Glomerular endothelial cell (primary cell): ENCODE results near the gene HOXA13. TPM values are rescaled to one million over a fixed set of nuclear protein-coding genes. Genes with fewer than 3 reads are reported as not detected.

Source experiments
- DNase-seq: peaks from one replicate; pipeline ENCODE4 v3.0.0-alpha.2; 2011; ENCODE audit warnings: low read depth, low spot score; ENCODE audit errors: extremely low read depth
- total RNA-seq: library from RNA; depleted of rRNA; stranded (reverse); fragments of >200 nt; gene quantifications from 2 replicates; pipeline ENCODE4 v1.2.3, GENCODE V29; 2015

The HOXA13 gene
- total RNA-seq, 1 donor from 2014 or later, result not detected

DNA sequence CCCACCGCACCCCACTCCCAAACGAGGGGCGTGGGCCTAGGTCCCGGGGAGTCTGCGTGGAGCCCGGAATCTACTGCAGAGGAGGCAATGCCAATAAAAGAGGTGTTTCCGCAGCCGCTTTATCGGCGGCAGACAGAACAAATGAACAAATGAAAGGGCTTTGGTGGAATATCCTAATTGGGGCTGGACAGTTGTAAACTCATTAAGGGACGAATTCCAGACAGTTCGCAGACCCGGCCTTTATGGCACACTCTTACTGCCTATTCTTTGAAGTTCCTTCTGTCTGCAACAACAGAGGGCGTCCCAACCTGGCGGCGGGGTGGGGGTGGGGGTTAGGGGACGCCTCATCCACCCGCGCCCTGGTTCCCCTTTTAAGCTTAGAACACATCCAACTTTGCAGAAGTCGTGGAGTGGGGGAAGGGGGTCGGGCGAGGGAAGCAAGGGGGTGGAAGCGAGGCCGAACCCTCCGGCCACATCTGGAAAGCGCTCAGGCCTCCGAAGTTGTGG is 38.6 kb downstream of the HOXA13 start:
- DNase-seq, result no peak

DNA sequence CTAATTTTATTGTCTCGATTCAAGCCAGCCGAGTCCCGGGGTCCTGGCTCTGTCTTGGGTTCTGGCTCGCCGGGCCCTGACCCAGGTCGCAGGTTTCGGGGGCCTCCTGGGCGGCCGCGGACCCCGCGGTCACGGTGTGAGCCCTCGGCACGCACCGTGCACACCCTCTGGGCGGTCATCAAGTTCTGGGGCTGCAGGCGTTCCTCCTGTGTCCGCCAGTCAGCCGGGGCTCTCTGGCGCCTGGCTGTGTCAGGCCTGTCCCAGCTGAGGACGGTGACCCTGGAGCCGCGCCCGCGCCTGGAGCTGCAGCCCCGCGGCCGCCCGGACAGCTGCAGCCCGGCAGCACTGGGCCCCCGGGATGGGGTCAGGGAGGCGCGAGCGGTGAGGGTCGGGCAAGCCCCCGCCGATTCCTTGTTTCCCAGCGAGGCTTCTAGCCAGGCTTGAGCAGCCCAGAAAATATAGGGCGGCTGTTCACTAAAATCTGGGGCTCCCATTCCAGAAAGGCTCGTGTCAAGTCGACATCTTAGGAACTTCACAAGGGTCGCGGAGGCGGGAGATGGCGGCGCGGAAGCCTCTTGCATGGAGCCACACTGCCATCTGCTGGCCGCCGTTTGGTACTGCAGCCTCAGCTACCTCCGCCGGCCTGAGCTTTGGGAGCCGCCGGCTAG is 39.2 kb downstream of the HOXA13 start:
- no peak for DNase-seq

DNA sequence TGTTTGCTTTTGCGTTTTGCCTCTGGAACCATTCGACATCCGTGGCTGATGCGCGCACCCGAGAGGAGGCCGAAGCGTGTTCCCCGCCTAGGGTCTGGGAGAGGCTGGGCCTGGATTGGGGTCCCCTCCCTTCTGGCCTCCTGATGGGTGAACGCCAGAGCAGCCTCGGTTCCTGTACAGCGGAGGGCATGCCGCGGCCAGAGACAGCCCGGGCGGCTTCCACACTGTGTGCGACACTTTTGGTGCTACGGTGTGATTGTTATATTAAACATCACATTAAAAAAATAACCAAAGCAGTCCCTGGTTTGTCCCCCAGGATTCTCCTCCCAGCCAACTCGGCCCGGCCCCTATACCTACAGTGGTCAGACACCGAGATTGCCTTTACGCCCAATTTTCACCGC is 39.7 kb downstream of the HOXA13 start:
- DNase-seq, result no peak

DNA sequence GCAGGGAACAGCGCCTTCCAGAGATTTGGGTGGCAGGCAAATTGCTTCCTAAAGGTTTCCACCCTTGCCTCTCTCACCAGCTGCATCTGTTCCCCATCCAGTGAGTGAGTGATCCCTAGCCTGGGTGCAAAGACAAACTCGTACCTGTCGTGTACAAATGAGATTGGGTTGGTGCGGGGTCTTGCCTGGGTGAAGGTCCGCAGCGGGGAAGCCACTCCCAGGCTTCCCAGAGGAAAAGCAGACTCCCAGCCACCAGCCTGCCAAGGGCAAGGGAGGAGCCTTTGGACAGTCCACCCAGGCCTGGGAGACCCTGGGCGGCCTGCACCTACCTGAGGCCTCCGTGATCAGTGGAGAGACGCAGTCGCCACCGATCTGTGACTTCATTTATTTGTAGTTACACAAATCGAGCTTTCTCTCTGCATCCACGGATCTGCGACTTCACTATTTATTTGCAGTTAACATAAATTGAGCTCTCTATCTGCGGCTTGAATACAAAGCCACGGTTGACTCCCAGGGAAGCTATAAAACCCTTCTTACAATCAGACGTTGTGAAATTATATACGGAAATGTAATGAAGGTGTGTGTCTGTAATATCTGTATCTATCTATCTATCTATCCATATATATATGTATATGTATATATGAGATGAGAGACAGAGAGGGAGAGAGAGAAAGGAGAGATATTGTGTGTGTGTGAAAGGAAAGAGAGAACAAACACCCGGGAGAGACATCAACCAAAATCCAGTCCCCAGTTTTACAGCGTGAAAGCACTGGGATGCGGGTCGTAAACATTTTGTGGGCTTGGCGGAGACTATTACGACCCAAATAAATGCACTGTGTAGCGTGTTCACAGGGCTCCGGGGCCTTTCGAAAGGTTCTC is 40.4 kb downstream of the HOXA13 start:
- no peak for DNase-seq

DNA sequence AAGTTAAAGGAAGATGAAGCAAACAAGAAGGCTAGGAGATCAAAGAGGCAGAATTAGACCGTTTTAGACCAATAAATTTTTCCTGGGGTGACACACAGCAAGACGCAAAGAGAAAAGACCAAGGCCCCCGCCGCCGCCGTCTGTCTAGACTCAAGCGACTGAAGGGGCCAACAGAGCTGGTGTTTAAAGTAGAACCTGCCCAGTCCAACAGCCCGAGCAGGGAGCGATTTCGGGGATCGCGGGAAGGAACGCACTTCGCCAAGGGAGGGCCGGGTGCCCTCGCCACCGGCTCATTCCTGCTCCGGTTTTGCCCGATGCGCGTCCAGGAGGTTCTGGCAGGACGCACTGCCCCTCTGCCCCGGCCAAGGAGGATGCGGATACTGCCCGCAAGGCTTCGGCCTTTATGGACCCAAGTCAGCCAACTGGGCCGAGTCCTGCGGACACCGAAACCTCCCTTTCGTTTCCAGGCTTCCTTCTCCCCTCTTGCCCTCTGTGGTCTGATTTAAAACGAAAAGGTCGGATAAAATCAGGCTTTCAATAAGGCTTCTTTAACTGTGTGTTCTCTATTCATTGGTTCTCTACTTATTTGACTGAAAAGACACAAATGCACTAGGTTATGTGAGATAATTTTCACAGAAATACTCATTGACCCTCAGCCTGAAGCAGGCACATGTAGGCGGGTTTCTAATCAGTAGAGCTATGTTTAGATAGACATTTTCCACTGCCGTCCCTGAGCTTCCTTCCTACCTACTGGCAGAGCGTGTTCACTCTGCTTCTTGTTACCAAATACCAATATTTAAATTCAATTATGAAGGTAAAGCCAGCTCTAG is 41.2 kb downstream of the HOXA13 start:
- DNase-seq, result no peak

DNA sequence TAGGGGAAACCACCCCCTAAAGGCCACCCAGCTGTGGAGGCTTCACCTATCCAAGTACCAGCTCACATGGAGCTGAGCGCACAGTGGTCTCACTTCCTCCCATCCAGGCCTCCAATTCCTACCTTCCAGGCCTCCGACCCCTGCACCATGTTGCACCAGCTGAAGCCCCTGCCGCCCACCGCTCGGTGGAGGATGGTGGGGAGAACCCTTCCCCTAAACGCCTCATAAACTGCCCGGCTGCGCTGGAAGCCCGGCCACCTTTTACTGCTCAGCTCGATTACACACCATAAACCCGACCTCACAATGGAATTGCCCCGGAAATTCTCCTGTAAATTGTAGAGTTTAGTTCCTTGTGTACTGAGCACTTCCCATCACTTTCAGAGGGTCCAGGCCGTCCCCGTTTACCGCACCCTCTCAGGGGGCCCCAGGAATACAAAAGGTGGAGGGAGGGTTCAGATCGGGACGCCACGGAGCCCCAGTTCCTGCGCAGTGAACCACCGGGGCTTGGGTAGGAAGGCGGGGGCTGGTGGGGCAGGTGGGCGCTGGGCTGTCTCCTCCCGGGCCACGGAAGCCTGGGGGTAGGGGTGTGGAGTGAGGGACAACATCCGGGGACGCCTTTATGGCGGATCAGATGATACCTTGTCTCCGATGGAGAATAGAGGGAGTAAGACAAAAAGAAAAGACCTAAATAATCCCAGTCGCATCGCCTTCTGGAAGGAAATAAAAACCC is 42.0 kb downstream of the HOXA13 start:
- no peak for DNase-seq

DNA sequence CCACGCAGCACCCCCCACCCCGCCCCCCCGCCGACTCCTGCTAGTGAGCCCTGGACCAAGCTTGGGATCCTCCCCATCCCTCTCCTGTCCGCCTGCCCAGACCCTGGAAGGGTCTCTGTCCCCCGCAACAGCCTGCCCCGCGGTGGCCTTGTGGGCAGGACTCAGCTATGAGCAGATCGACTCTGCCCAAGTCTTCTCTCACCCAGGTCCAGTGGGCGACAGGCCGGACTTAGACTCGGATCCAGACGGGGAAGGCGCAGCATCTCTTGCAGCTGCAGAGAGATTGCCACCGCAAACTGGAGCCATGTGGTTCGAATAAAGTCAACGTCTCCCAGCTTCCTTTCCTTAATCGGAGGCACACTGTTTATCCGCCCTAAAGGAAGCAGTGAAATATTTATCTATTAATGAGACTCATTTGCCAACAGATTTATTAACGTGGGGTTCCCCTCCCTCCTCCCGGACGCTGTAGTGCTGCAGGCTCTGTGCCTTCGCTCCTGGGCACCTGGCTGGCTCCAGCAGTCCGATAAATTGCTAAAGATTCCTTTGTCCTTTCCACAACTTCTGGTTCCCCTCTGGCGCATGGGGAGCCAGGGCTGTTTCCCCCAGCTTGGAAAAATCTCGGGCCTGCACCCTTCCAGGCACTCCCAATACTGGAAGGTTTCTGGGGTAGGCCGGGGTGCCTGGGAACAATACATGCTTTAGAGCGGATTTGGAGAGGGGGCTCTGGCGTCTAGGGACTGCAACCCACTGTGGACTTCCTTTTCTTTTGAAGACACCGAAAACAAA is 42.8 kb downstream of the HOXA13 start:
- no peak for DNase-seq

DNA sequence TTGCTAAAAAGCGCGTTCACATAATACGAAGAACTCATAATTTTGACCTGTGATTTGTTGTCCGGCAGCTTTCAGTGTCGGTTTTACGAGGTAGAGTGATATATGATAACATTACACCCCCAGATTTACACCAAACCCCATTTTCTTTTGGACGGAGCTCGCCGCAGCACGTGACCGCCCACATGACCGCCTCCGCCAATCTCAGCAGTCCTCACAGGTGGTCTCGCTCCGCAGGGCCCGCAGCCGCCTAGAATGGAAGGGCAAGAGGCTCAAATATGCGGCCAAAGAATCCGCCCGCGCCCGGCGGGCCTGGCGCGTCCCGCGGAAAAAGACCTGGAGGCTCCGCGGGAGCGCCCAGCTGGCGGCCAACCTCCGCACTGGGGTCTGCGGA is 43.4 kb downstream of the HOXA13 start, which contains the start of gene HOXA7:
Gene HOXA7 (minus strand): TSS at position 168 of the 391 bp plus-strand sequence. CDS start 130 bp downstream, at position 38.
- no peak for DNase-seq

DNA sequence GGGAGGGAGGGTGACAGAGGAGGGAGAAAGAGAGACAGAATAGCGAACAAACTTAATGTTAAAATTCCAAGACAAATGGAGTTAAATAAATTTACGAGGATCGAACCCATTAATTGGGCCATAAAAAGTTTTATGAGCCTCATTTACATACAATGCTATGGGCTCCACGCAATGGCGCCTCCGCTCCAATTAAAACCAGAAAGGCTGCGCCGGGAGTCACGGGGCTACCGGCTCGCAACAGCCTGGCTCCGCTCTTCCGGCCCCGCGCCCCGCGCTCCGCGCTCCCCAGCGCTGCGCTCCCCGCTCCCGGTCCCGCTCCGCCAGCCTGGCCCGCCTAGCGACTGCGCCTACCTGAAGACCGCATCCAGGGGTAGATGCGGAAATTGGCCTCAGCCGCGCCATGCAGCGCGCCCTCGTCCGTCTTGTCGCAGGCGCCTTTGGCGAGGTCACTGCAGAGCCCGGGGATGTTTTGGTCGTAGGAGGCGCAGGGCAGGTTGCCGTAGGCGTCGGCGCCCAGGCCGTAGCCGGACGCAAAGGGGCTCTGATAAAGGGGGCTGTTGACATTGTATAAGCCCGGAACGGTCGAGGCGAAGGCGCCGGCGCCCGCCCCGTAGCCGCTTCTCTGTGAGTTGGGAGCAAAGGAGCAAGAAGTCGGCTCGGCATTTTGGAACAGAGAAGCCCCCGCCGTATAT is 43.9 kb downstream of the HOXA13 start:
- DNase-seq, result no peak

DNA sequence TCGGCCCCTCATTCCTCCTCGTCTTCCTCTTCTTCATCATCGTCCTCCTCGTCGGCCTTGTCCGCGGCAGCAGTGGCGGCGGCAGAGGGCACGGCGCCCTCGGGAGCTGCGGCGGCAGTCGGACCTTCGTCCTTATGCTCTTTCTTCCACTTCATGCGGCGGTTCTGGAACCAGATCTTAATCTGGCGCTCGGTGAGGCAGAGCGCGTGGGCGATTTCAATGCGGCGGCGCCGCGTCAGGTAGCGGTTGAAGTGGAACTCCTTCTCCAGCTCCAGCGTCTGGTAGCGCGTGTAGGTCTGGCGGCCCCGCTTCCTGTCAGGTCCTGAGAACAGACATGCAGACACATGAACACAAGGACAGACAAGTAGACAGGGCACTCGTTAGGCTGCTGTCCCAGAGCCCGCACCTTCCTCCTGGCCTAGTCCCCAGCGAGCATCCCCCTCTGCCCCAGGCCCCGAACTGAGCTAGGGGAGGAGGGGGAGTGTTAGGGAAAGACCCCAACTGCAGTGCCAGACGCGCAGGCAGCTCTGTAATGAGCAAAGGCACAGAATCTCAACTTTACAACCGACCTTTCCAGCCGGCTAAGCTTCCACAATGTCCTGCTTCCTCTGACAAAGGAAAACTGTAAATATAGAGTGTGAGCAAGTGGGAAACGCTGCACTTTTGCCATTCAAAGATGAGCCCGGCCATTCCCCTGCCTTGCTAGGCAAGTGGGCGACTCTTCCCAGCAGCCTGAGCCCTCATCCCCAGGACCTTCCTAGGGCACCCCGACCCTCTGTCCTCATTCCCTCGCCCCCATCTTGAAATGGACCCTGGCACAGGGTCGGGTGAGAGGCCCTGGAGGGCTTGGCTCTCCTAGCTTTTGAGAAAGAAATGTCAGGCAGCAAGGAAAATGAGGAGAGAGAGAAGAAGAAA is 44.7 kb downstream of the HOXA13 start:
- DNase-seq, result no peak

DNA sequence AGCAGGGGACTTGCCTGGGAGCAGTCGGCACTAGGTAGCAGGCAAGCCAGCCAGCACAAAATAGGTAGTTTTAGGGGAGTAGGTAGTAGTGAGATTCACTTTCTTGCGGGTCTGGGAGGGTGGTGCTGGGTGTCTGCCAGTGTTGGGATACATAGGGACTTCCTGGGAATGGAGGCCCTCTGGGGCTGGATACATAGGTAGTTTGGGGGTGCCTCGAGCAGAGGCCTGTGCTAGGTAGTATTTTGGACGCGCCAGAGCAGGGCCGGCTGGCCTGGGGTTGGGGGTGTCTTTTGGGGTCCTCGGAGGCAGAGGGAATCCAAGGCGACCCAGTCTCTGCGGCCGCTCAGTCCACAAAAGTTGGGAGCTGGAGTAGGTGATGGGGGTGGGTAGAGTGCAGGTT is 45.5 kb downstream of the HOXA13 start:
- no peak for DNase-seq

DNA sequence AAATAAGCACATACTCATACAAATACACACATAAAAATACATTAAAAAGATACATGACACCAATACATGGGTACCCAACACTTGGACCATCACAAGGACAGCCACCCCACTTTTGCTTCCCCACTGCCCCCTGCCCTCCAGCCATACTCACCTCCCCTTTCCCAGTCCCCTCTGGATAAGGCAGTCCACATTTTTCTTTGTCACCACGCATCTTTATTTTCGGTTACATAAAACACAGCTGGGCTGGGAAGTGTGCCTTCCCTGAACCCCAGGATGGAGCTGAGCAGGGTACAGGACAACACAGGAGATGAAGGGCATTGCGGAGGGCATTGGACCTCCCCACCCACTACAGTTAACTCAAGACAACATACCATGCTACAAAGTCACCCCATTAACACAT is 46.4 kb downstream of the HOXA13 start:
- DNase-seq, result no peak

DNA sequence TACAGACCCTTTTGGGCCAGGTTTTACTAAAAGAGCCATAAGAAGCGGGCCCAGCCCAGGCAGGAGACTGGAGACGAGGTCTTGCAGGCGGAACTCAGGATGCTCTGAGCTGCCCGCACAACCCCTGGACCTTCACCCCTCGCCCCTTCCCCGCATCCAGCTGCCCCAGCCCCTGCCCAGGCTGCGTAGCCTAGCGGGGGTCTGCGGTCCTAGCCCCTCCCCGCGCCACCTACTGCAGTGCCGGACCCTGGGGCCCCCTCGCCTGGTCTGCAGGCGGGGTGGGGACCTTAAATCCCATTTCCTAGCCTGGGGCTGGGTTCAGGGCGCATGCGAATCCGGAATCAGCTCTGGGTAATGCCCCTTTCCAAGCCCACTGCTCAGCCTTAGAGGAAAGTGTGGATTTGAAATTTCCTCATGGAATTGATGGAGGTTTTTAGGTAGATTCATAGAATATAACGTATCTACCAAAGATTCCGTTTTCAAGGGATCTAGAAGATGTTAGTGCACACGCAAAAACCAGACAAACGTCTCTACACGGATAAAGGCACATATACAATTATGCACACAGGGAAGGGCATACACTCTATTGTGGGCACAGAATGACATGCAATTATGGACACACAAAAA is 47.0 kb downstream of the HOXA13 start:
- no peak for DNase-seq

DNA sequence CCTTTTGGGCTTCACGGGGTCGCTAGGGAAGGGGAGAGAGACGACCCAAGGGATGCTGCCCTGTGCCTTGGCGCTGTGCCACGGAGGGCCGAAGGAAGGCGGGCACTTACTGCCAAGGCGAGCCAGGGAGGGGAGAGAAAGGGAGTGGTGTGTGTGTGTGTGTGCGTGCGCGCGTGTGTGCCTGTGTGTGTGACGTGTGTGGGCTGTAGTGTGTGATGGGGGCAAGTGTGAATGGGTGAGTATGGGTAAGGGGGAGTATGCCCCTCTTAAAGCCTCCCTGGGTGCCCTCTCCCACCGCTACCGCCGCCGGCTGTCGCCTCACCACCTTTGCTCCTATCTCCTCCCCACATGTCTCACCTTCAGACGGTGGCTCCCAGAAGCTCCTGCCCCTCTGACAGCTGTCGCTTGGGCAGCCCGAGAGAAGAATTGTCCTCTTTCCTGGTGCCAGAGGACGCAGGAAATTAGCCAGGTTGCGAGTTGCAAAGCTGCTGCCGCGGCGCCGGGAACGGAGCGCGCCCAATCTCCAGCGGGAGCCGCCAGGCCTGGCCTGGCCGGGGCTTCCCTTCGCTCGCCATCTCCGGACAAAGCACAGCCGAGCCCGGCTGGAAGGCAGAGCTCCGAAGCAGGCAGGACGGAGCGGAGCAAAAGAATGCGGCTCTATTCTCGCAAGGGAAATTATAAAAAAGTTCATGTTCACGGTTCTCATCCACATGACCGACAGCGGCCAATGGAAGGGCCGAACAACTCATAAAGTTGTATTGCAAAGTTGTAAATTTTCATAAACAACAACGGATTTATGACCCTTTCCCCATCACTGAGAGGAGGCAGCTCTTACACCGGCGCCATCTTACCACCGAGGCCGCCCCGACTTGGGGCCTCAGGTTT is 47.7 kb downstream of the HOXA13 start, which contains the start of gene HOXA3:
Gene HOXA3 (minus strand): TSS at position 653 of the 885 bp plus-strand sequence. CDS start 41,943 bp downstream, outside the sequence.
- no peak for DNase-seq

DNA sequence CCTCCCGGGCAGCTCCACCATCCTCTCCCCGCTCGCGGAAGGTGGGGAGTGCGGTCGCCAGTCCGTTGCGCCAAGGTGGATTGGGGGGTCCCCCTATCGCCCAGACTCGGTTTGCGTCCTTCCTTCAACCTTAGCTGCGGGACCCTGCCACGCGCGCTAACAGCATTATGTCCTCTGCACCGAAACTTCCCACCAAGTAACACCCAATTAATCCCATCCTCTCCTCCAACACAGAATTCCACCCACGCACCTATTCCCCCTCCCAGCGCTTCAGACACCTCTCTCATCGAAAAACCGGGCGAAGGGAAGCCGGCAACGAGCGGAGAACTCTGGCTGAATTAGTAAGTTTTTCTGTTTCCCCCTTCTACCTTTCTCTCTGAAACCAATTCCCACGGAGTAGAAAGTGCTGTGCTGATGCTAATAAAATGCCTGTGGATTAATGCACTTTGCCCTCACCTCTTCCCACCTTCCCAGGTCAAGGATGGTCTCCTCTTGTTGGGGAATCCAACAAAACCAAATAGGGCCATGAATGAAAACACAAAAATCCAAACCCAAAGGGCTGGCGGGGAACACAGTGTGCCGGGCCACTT is 48.5 kb downstream of the HOXA13 start:
- no peak for DNase-seq
